ENCODE measurements around the gene LNX1.

- TF ChIP-seq CTCF (IDR thresholded peaks at IDR 0.05), result no peak
- TF ChIP-seq POLR2A (IDR thresholded peaks at IDR 0.05; ENCODE audit: low read depth), result no peak
Observed at GRCh38 chr4:53456178-53456577, 135.1 kb downstream of the LNX1 start.

Data from esophagus muscularis mucosa (tissue), 3 donors.